OCI-LY1 (cell line): ENCODE results near the gene NPAS3.

Source experiments
- H2AFZ ChIP-seq: fragments of 200-600 bp; sonication (generic), shearing (Covaris generic); 2 replicates; pipeline ENCODE4 v1.6.0; 2014; ENCODE audit warnings: antibody characterized with exemption, mild to moderate bottlenecking, low read length
- H3F3A ChIP-seq: fragments of 200-600 bp; sonication (generic), shearing (Covaris generic); 2 replicates; pipeline ENCODE4 v1.6.0; 2014; ENCODE audit warnings: mild to moderate bottlenecking, antibody characterized with exemption, low read length, moderate library complexity; ENCODE audit not compliant: insufficient read depth
- H3K27ac ChIP-seq: fragments of 200-600 bp; sonication (generic); 2 replicates; pipeline ENCODE4 v1.5.1; 2014; ENCODE audit warnings: low read length, mixed run types, mild to moderate bottlenecking, low read depth; ENCODE audit not compliant: poor library complexity, severe bottlenecking
- H3K27me3 ChIP-seq: fragments of 200-600 bp; sonication (generic); 2 replicates; pipeline ENCODE4 v1.6.0; 2014; ENCODE audit warnings: antibody characterized with exemption, mild to moderate bottlenecking, low read length, moderate library complexity; ENCODE audit not compliant: insufficient read depth
- H3K36me3 ChIP-seq: fragments of 200-600 bp; sonication (generic); 2 replicates; pipeline ENCODE4 v1.6.1; 2014; ENCODE audit warnings: mild to moderate bottlenecking, antibody characterized with exemption, low read length, moderate library complexity, mixed read lengths; ENCODE audit not compliant: insufficient read depth
- H3K4me1 ChIP-seq: fragments of 200-600 bp; sonication (generic); 2 replicates; pipeline ENCODE4 v1.5.1; 2014; ENCODE audit warnings: mild to moderate bottlenecking, low read length, moderate library complexity; ENCODE audit not compliant: insufficient read depth, severe bottlenecking
- H3K4me2 ChIP-seq: fragments of 200-600 bp; sonication (generic), shearing (Covaris generic); 2 replicates; pipeline ENCODE4 v1.6.1; 2014; ENCODE audit warnings: low read length
- H3K4me3 ChIP-seq: fragments of 200-600 bp; sonication (generic); 2 replicates; pipeline ENCODE4 v1.5.1; 2014; ENCODE audit warnings: low read length, low read depth, mild to moderate bottlenecking, mixed read lengths; ENCODE audit not compliant: poor library complexity, severe bottlenecking
- H3K79me2 ChIP-seq: fragments of 200-600 bp; shearing (Covaris generic); 2 replicates; pipeline ENCODE4 v1.6.1; 2016; ENCODE audit warnings: mixed run types, low read length, mixed read lengths; ENCODE audit not compliant: insufficient read depth
- H3K9ac ChIP-seq: fragments of 200-600 bp; sonication (generic), shearing (Covaris generic); 2 replicates; pipeline ENCODE4 v1.6.1; 2014; ENCODE audit warnings: mild to moderate bottlenecking, low read length, mixed read lengths
- H3K9me2 ChIP-seq: fragments of 200-600 bp; sonication (generic), shearing (Covaris generic); 2 replicates; pipeline ENCODE4 v1.6.1; 2014; ENCODE audit warnings: low read depth, mild to moderate bottlenecking, low read length, mixed read lengths
- H3K9me3 ChIP-seq: fragments of 200-600 bp; shearing (Covaris generic); 2 replicates; pipeline ENCODE4 v1.6.1; 2014; ENCODE audit warnings: low read length, mixed read lengths
- H4K20me1 ChIP-seq: fragments of 200-600 bp; sonication (generic), shearing (Covaris generic); 2 replicates; pipeline ENCODE4 v1.6.0; 2016; ENCODE audit warnings: mild to moderate bottlenecking, low read length; ENCODE audit not compliant: insufficient read depth
- EZH2 ChIP-seq: fragments of 200-600 bp; sonication (generic), shearing (Covaris generic); IDR thresholded peaks from 2 replicates; pipeline ENCODE4 v1.8.0; 2017; ENCODE audit warnings: borderline replicate concordance, mixed run types, mild to moderate bottlenecking, antibody characterized with exemption, low read length, moderate library complexity, mixed read lengths
- TF ChIP-seq, protein P1 (sequence below): fragments of 200-600 bp; sonication (generic), shearing (Covaris generic); IDR thresholded peaks from 2 replicates; pipeline ENCODE4 v1.5.1; 2017; ENCODE audit warnings: mild to moderate bottlenecking, antibody characterized with exemption, low read length, moderate library complexity, mixed read lengths

The NPAS3 gene

DNA sequence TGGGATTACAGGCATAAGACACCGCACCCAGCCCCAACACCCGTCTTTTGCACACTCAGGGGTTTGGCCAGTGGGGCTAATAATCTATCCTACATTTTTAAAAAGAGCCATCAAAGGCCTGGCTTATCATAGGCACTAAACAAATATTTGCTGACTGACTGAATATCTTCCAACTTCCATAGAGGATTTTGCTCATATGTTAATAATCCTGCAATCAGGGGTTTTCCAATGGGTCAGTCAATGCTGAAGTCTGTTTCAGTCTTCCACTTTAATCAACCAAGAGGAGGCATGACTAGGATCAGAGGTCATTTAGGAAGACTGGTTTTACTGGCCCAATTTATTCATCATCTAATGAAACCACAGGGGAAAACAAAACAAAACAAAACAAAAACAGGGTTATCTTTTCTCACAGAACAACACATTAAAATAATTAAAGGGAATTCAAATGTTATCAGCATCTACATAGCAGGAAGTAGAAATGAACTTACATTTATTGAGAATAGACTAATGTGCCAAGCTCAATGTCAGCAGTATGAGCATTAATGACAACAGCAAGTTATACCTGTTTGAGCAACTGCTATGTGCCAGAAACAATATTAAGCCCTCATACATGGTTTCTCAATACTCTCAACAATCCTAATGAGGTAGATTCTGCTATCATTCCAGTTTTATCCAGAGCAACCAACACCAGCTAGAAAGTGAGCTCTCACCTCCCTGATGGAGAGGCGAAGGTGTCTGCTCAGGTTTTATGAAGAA is 640.0 kb downstream of the NPAS3 start:
- Histone ChIP-seq H3K9me2 (no peaks in the 10 kb centered on the region), H3K4me2 (no peak overlapping the region), H3K36me3 (no peaks in the 10 kb centered on the region), H3K9me3 (no peaks in the 10 kb centered on the region), H3K27ac (no peak overlapping the region), H2AFZ (no peak overlapping the region), H3K4me3 (no peak overlapping the region), H3K4me1 (no peaks in the 10 kb centered on the region), H3K79me2 (no peaks in the 10 kb centered on the region), H3F3A (no peaks in the 10 kb centered on the region), H4K20me1 (no peaks in the 10 kb centered on the region), H3K9ac (no peak overlapping the region), H3K27me3 (no peaks in the 10 kb centered on the region)
- TF ChIP-seq, protein P1, sequence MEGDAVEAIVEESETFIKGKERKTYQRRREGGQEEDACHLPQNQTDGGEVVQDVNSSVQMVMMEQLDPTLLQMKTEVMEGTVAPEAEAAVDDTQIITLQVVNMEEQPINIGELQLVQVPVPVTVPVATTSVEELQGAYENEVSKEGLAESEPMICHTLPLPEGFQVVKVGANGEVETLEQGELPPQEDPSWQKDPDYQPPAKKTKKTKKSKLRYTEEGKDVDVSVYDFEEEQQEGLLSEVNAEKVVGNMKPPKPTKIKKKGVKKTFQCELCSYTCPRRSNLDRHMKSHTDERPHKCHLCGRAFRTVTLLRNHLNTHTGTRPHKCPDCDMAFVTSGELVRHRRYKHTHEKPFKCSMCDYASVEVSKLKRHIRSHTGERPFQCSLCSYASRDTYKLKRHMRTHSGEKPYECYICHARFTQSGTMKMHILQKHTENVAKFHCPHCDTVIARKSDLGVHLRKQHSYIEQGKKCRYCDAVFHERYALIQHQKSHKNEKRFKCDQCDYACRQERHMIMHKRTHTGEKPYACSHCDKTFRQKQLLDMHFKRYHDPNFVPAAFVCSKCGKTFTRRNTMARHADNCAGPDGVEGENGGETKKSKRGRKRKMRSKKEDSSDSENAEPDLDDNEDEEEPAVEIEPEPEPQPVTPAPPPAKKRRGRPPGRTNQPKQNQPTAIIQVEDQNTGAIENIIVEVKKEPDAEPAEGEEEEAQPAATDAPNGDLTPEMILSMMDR = no peak
- no peak for TF ChIP-seq EZH2

DNA sequence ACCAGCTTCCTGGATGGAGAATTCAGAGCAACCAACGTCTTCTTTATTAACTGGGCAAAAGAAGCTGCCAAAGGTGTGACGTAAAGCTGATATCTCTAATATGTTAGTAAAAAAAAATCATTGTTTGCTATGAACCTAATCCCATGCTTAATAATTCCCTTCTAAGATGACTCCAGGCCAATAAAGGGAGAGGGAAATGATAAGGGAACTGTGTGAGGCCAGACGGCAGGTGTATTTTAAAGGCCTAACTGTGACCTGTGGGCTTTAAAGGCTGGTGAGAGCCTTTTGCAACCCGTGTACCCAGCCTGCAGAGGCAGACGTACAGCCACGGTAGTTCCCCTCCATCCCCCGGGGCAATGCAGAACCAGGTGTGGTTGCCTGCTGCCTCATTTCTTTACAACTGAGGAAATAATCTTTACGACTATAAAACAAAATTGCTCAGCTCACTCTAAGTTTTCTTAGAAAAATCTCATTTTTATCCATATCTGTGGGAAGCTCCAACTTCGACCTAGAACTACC is 641.6 kb downstream of the NPAS3 start:
- no peak overlapping the region for H3K4me3 ChIP-seq
- TF ChIP-seq, protein P1 = no peak
- no peak for TF ChIP-seq EZH2
- H3F3A ChIP-seq = no peaks in the 10 kb centered on the region
- no peaks in the 10 kb centered on the region for H3K9me2 ChIP-seq
- no peak overlapping the region for H3K4me2 ChIP-seq
- H4K20me1 ChIP-seq = no peaks in the 10 kb centered on the region
- no peaks in the 10 kb centered on the region for H3K36me3 ChIP-seq
- H3K27me3 ChIP-seq = no peaks in the 10 kb centered on the region
- no peaks in the 10 kb centered on the region for H3K9me3 ChIP-seq
- no peak overlapping the region for H3K9ac ChIP-seq
- no peak overlapping the region for H3K27ac ChIP-seq
- H3K4me1 ChIP-seq = no peaks in the 10 kb centered on the region
- no peaks in the 10 kb centered on the region for H3K79me2 ChIP-seq
- H2AFZ ChIP-seq = no peak overlapping the region

DNA sequence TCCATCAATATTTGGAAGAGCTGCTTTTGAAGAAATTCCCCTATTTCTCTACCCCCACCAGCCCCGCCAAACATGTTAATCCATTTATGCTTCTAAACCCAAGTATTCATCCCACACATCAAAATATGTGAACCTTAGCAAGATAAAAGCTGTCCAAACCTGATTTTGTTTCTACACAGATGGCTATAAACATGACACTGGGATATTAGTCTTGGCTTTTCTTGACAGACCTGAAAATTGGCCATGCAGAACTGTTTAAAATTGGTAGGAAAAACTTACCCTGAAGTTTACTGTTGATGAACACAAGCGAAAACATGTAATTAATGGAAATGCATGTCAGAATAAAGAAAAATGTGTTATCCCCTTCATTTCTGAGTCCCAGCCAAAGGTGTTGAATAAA is 642.2 kb downstream of the NPAS3 start:
- Histone ChIP-seq H3K27ac (no peak overlapping the region), H4K20me1 (no peaks in the 10 kb centered on the region), H3K4me3 (no peak overlapping the region), H3K36me3 (no peaks in the 10 kb centered on the region), H3K9ac (no peak overlapping the region), H3K9me3 (no peaks in the 10 kb centered on the region), H3K4me2 (no peak overlapping the region), H3K27me3 (no peaks in the 10 kb centered on the region), H3K9me2 (no peaks in the 10 kb centered on the region), H3K79me2 (no peaks in the 10 kb centered on the region), H2AFZ (no peak overlapping the region), H3F3A (no peaks in the 10 kb centered on the region), H3K4me1 (no peaks in the 10 kb centered on the region)
- TF ChIP-seq EZH2 = no peak
- TF ChIP-seq, protein P1 = no peak
